ENCODE results near the gene PAPSS2. TPM values are rescaled to one million over a fixed set of nuclear protein-coding genes. Genes with fewer than 3 reads are reported as not detected.

PAPSS2 gene
- total RNA-seq, 2 donors from 2014 or later: 20.4 to 22.1 TPM

DNA sequence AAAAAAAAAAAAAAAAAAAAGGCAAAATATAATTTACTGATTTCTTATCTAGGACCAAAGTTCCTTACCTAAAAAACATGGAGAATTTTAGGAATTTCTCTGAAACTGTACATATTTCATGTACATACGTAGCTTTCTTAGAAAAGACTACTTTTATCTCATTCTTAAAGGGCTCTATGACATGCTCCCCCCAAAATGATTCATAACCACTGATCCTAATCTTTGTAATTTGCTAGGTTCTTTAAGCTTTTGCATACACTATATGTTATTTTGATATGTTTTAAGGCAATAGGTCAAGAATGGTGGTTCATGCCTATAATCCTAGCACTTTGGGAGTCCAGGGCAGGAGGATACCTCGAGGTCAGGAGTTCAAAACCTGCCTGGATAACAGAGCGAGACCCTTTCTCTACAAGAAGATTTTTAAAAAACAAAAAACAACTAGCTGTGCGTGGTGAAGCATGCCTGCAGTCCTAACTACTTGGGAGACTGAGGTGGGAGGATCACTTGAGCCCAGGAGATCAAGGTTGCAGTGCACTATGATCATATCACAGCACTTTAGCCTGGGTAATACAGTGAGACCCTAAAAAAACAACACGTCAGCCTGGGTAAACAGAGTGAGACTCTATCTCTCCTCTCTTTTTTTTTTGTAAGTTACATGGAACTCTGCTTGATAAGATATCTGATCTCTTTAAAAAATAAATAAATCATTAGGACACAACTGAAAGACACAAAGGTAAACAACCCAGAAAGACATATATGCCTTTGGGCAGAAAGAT is 103.6 kb downstream of the PAPSS2 start:
- no peak for DNase-seq (ENCODE audit: low spot score)
- no peaks in the 10 kb centered on the region for H3K36me3 ChIP-seq
- no peak for ATAC-seq (ENCODE audit: insufficient number of reproducible peaks, low FRiP score, low read depth)
- H3K27ac ChIP-seq: no peak overlapping the region
- no peaks in the 10 kb centered on the region for H3K9me3 ChIP-seq
- TF ChIP-seq, protein P1, sequence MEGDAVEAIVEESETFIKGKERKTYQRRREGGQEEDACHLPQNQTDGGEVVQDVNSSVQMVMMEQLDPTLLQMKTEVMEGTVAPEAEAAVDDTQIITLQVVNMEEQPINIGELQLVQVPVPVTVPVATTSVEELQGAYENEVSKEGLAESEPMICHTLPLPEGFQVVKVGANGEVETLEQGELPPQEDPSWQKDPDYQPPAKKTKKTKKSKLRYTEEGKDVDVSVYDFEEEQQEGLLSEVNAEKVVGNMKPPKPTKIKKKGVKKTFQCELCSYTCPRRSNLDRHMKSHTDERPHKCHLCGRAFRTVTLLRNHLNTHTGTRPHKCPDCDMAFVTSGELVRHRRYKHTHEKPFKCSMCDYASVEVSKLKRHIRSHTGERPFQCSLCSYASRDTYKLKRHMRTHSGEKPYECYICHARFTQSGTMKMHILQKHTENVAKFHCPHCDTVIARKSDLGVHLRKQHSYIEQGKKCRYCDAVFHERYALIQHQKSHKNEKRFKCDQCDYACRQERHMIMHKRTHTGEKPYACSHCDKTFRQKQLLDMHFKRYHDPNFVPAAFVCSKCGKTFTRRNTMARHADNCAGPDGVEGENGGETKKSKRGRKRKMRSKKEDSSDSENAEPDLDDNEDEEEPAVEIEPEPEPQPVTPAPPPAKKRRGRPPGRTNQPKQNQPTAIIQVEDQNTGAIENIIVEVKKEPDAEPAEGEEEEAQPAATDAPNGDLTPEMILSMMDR (IDR thresholded peaks at IDR 0.05): no peak
- H3K27me3 ChIP-seq (replicated peaks; ENCODE audit: insufficient read depth): no peaks in the 10 kb centered on the region
- no peak overlapping the region for H3K4me3 ChIP-seq
- no peaks in the 10 kb centered on the region for H3K4me1 ChIP-seq (ENCODE audit: control insufficient read depth in 1 of 2, low read depth in 2 of 2)

DNA sequence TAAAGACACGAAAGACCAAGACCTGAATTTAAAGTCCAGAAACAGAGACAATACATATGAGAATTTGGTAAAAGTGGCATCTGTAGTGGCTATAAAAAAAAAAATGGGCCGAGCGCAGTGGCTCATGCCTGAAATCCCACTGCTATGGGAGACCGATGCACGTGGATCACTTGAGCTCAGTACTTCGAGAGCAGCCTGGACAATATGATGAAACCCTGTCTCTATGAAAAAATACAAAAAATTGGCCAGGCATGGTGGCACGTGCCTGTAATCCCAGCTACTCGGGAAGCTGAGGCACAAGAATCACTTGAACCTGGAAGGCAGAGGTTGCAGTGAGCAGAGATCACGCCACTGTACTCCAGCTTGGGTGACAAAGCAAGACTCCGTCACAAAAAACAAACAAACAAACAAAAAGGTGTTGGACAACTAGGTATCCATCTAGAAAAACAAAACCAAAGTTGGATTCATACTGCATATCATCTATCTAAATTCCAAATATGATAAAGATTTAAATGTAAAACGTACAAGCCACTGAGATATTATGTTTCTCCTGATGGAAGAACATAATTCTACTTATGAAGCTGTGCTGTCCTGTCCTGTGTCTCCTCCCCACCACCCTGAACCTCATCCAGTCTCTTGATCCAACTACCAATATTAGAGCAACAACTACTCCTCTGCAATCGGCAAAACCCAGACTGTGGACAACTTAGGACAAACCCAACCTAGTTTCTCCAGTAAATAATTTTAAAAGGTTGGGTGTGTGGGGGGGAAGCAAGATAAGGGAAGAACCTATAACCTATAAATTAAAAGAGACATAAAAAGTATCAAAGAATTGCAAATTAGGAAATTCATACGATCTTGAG is 104.6 kb downstream of the PAPSS2 start:
- Histone ChIP-seq H3K27me3 (replicated peaks; ENCODE audit: insufficient read depth) (no peaks in the 10 kb centered on the region), H3K36me3 (peaks cover 4% of the 10 kb centered on the region), H3K9me3 (no peaks in the 10 kb centered on the region), H3K4me1 (ENCODE audit: control insufficient read depth in 1 of 2, low read depth in 2 of 2) (no peaks in the 10 kb centered on the region), H3K27ac (no peak overlapping the region), H3K4me3 (no peak overlapping the region)
- ATAC-seq (ENCODE audit: insufficient number of reproducible peaks, low FRiP score, low read depth) (no peak), DNase-seq (ENCODE audit: low spot score) (no peak)
- TF ChIP-seq, protein P1 (IDR thresholded peaks at IDR 0.05): no peak

- Histone ChIP-seq H3K36me3 (peaks cover 8% of the 10 kb centered on the region), H3K4me1 (ENCODE audit: control insufficient read depth in 1 of 2, low read depth in 2 of 2) (no peaks in the 10 kb centered on the region), H3K27ac (no peak overlapping the region), H3K9me3 (no peaks in the 10 kb centered on the region), H3K4me3 (no peak overlapping the region), H3K27me3 (replicated peaks; ENCODE audit: insufficient read depth) (no peaks in the 10 kb centered on the region)
- ATAC-seq (ENCODE audit: insufficient number of reproducible peaks, low FRiP score, low read depth) (no peak), DNase-seq (ENCODE audit: low spot score) (no peak)
- TF ChIP-seq, protein P1 (IDR thresholded peaks at IDR 0.05): no peak
Measured at GRCh38 chr10:87765666-87766376, 106.1 kb downstream of the PAPSS2 start.

DNA sequence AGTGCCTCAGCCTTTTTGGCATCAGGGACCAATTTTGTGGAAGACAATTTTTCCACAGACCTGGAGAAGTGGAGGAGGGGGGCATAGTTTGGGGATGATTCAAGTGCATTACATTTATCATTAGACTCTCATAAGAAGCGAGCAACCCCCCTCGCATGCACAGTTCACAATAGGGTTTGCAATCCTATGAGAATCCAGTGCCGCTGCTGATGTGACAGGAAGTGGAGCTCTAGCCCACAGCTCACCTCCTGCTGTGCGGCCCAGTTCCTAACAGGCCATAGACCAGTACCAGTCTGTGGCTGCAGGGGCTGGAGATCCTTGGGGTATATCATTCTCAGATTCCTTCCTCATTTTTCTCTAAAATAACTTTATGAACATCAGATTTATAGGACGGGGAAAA is 107.6 kb downstream of the PAPSS2 start:
- ATAC-seq (ENCODE audit: insufficient number of reproducible peaks, low FRiP score, low read depth): no peak
- H3K4me3 ChIP-seq: no peak overlapping the region
- H3K27me3 ChIP-seq (replicated peaks; ENCODE audit: insufficient read depth): no peaks in the 10 kb centered on the region
- TF ChIP-seq, protein P1 (IDR thresholded peaks at IDR 0.05): no peak
- H3K27ac ChIP-seq: no peak overlapping the region
- H3K36me3 ChIP-seq: peaks cover 8% of the 10 kb centered on the region
- H3K4me1 ChIP-seq (ENCODE audit: control insufficient read depth in 1 of 2, low read depth in 2 of 2): no peaks in the 10 kb centered on the region
- DNase-seq (ENCODE audit: low spot score): no peak
- H3K9me3 ChIP-seq: no peaks in the 10 kb centered on the region

All from thoracic aorta (tissue), 2 donors.